Panc1 (cell line): ENCODE data around the gene AFM.

Experiments
- CTCF ChIP-seq: fragments of 450-650 bp; IDR thresholded peaks from 2 replicates; pipeline ENCODE4 v1.5.1; 2017; ENCODE audit warnings: mild to moderate bottlenecking
- POLR2AphosphoS5 ChIP-seq: IDR thresholded peaks from 2 replicates; pipeline ENCODE4 v1.6.1; 2012; ENCODE audit warnings: mild to moderate bottlenecking, low read depth, low read length, moderate library complexity
- REST ChIP-seq, 2 experiments: IDR thresholded peaks; 2 replicates each; pipeline ENCODE4 v1.6.1; 2011 to 2012; ENCODE audit warnings: low read depth in 2 of 2, control low read depth in 1 of 2, low read length in 1 of 2, mild to moderate bottlenecking in 1 of 2, moderate library complexity in 1 of 2; ENCODE audit not compliant: insufficient read depth in 1 of 2
- SIN3A ChIP-seq: IDR thresholded peaks from 2 replicates; pipeline ENCODE4 v1.6.1; 2012; ENCODE audit warnings: low read depth, mild to moderate bottlenecking, low read length, moderate library complexity, borderline replicate concordance; ENCODE audit not compliant: insufficient read depth
- TCF7L2 ChIP-seq: IDR thresholded peaks from 2 replicates; pipeline ENCODE4 v1.6.1; 2011; ENCODE audit warnings: mild to moderate bottlenecking, low read depth, low read length, inconsistent platforms

- TF ChIP-seq CTCF (no peak), REST (IDR thresholded peaks at IDR 0.05; ENCODE audit: insufficient read depth in 1 of 2, low read depth in 2 of 2, low read length in 1 of 2) (no peak), TCF7L2 (no peak), POLR2AphosphoS5 (no peak), SIN3A (no peak)
Observed at GRCh38 chr4:73431813-73432168, 49.8 kb upstream of the AFM start.
